ENCODE data around the gene ZBTB9.

- TF ChIP-seq TCF12 (IDR thresholded peaks at IDR 0.05; ENCODE audit: low read depth) (no peak), TAF1 (IDR thresholded peaks at IDR 0.05; ENCODE audit: low read depth) (no peak), EGR1 (IDR thresholded peaks at IDR 0.05) (no peak), NFIC (IDR thresholded peaks at IDR 0.05) (no peak), EP300 (IDR thresholded peaks at IDR 0.05; ENCODE audit: borderline replicate concordance) (no peak), USF1 (IDR thresholded peaks at IDR 0.05) (no peak), REST (IDR thresholded peaks at IDR 0.05; ENCODE audit: low read depth) (no peak), YY1 (IDR thresholded peaks at IDR 0.05; ENCODE audit: low read depth) (no peak), FOXM1 (IDR thresholded peaks at IDR 0.05; ENCODE audit: borderline replicate concordance, low read depth) (no peak), MAX (IDR thresholded peaks at IDR 0.05) (no peak), TEAD4 (IDR thresholded peaks at IDR 0.05) (no peak)
Measured at GRCh38 chr6:33416386-33417127, 37.8 kb upstream of the ZBTB9 start.
